ENCODE measurements around the gene CMSS1. TPM values are rescaled to one million over a fixed set of nuclear protein-coding genes. Genes with fewer than 3 reads are reported as not detected.

The CMSS1 gene
- total and polyA plus RNA-seq, 2 donors (not counting 1 experiment from before 2014, with no cell fraction given) = 7.3 to 22.8 TPM

DNA sequence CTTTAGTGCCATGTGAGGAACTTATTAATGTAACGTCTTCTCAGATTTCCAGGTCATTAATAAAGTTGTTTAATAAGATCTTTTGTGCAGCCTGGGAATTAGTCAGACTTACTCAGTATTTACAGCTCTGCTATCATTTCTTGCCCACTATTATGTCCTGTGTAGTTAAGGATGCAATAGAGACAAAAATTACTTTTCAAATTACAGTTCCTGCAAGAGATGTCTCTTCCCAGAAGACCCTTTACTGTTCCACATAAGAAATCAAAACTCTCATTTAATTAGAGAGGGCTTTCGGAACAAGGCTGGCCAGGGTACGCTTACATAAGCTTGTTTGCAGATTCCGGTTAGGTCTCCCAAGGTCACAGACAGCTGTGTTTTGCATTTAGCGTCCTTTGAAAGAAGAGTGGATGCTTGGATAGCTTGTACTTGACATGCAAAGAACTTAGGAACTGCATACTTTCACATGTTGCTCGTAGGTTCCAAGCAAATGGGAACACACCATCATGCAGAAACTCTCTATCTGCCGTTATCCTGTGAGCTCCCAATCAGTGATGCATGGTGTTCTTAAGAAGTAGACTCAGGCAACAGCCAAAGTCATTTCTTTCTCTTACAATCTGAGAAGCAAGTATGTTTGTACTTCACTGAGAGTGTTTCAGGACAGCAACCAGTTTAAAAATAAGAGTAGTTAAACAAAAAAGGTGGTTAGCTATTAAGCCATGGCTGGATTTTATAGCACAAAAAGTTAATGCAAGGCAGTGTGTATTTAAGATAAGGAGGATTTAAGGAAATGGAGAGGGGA, 259.3 kb downstream of the CMSS1 start:
- ChIA-PET CTCF (interaction anchor here (0.9 to 1.5 kb wide), 2 partner anchors 8 to 177 kb away, joined by 3 read pairs; no protein-coding TSS in a partner anchor), POLR2A (no interaction called here)
- H4K20me1 ChIP-seq (ENCODE audit: control insufficient read depth, insufficient read depth, low read length, poor library complexity, severe bottlenecking) = no peaks in the 10 kb centered on the region
- H3K9ac ChIP-seq (ENCODE audit: low read length) = no peak overlapping the region
- intact Hi-C loops (cut with micrococcal nuclease) = no loop called here
- 100% methylated on average over 5 of the region's 7 CpGs for WGBS (ENCODE audit: insufficient coverage)
- H3K79me2 ChIP-seq (ENCODE audit: control insufficient read depth, insufficient read depth, low read length) = no peaks in the 10 kb centered on the region
- H3K4me1 Mint-ChIP-seq = peaks cover 23% of the 10 kb centered on the region
- no peak overlapping the region for H3K4me2 ChIP-seq (replicated peaks; ENCODE audit: low read depth, low read length, poor library complexity, severe bottlenecking)
- H3K27me3 Mint-ChIP-seq = no peaks in the 10 kb centered on the region
- H2AFZ ChIP-seq (ENCODE audit: insufficient read depth, low read depth, low read length, poor library complexity, severe bottlenecking) = no peak overlapping the region
- no peaks in the 10 kb centered on the region for H3K9me3 Mint-ChIP-seq (ENCODE audit: insufficient read depth)
- TF ChIP-seq CTCF (IDR thresholded peaks at IDR 0.05) (no peak), EZH2 (IDR thresholded peaks at IDR 0.05; ENCODE audit: borderline replicate concordance, insufficient read depth, low read depth, low read length, poor library complexity, severe bottlenecking) (no peak)
- no peaks in the 10 kb centered on the region for H3K9me3 ChIP-seq (ENCODE audit: control extremely low read depth in 1 of 3, control insufficient read depth in 2 of 3, insufficient read depth in 1 of 3, low read length in 2 of 3)
- H3K4me1 ChIP-seq (ENCODE audit: control insufficient read depth in 2 of 2, insufficient read depth in 2 of 2, low read length in 2 of 2) = peaks cover 23 to 25% of the 10 kb centered on the region in 2 donors
- no peaks in the 10 kb centered on the region for H3K27me3 ChIP-seq (replicated peaks in 1 of 4; ENCODE audit: control extremely low read depth in 1 of 4, control insufficient read depth in 3 of 4, insufficient read depth in 4 of 4, low read length in 3 of 4)
- ATAC-seq (ENCODE audit: low read depth) = no peak
- H3K4me3 Mint-ChIP-seq = no peak overlapping the region
- H3K27ac Mint-ChIP-seq = no peak overlapping the region
- peaks cover 0 to 4% of the 10 kb centered on the region in 2 experiments for H3K36me3 ChIP-seq (replicated peaks in 1 of 2; ENCODE audit: control extremely low read depth in 1 of 2, control insufficient read depth in 1 of 2, extremely low read depth in 1 of 2, insufficient read depth in 2 of 2, low read length in 1 of 2)
- no peak overlapping the region for H3K4me3 ChIP-seq (ENCODE audit: control extremely low read depth in 1 of 5, extremely low read depth in 1 of 5, insufficient read depth in 1 of 5, low read depth in 2 of 5, low read length in 4 of 5)
- DNase-seq = no peak
- H3K27ac ChIP-seq (ENCODE audit: low read length in 2 of 2) = no peak overlapping the region

DNA sequence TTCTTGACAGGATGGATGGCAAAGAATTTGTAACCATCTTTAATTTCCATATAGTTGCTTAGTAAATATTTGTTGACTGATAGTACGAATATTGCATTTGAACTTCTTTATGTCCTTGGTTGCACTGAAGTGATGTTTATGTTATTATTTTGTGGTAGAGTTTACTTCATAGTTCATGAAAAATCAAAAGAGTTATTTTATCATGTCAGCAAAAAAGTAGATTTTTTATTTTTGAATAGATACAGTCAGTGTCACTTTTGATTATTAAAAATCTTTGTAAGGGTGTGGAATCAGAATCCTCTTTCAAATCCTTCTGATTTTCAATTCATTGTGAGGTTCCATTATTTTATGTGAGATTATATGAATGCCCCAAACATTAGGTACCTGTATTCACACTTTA, 261.7 kb downstream of the CMSS1 start:
- WGBS (ENCODE audit: insufficient coverage) = no CpG with 5 or more reads among the region's 1 CpG
- Histone ChIP-seq H3K4me3 (ENCODE audit: control extremely low read depth in 1 of 5, extremely low read depth in 1 of 5, insufficient read depth in 1 of 5, low read depth in 2 of 5, low read length in 4 of 5) (no peak overlapping the region), H3K9me3 (ENCODE audit: control extremely low read depth in 1 of 3, control insufficient read depth in 2 of 3, insufficient read depth in 1 of 3, low read length in 2 of 3) (no peaks in the 10 kb centered on the region), H3K27ac (ENCODE audit: low read length in 2 of 2) (no peak overlapping the region), H3K36me3 (replicated peaks in 1 of 2; ENCODE audit: control extremely low read depth in 1 of 2, control insufficient read depth in 1 of 2, extremely low read depth in 1 of 2, insufficient read depth in 2 of 2, low read length in 1 of 2) (peaks cover 0 to 4% of the 10 kb centered on the region in 2 experiments), H3K79me2 (ENCODE audit: control insufficient read depth, insufficient read depth, low read length) (no peaks in the 10 kb centered on the region), H3K9ac (ENCODE audit: low read length) (no peak overlapping the region), H3K27me3 (replicated peaks in 1 of 4; ENCODE audit: control extremely low read depth in 1 of 4, control insufficient read depth in 3 of 4, insufficient read depth in 4 of 4, low read length in 3 of 4) (no peaks in the 10 kb centered on the region), H3K4me2 (replicated peaks; ENCODE audit: low read depth, low read length, poor library complexity, severe bottlenecking) (no peak overlapping the region), H2AFZ (ENCODE audit: insufficient read depth, low read depth, low read length, poor library complexity, severe bottlenecking) (no peak overlapping the region), H3K4me1 (ENCODE audit: control insufficient read depth in 2 of 2, insufficient read depth in 2 of 2, low read length in 2 of 2) (peaks cover 0 to 6% of the 10 kb centered on the region in 2 donors), H4K20me1 (ENCODE audit: control insufficient read depth, insufficient read depth, low read length, poor library complexity, severe bottlenecking) (no peaks in the 10 kb centered on the region)
- ATAC-seq (ENCODE audit: low read depth) (no peak), DNase-seq (no peak)
- Mint-ChIP-seq H3K27me3 (no peaks in the 10 kb centered on the region), H3K9me3 (ENCODE audit: insufficient read depth) (no peaks in the 10 kb centered on the region), H3K4me1 (peaks cover 4% of the 10 kb centered on the region), H3K4me3 (no peak overlapping the region), H3K27ac (no peak overlapping the region)
- CTCF ChIA-PET = interaction anchor here (1.0 kb wide), 1 partner anchor 10 kb away, joined by 3 read pairs; no protein-coding TSS in a partner anchor
- POLR2A ChIA-PET = no interaction called here
- intact Hi-C loops (cut with micrococcal nuclease) = no loop called here
- TF ChIP-seq EZH2 (IDR thresholded peaks at IDR 0.05; ENCODE audit: borderline replicate concordance, insufficient read depth, low read depth, low read length, poor library complexity, severe bottlenecking) (no peak), CTCF (IDR thresholded peaks at IDR 0.05) (no peak)

Data from B cell (primary cell).